ENCODE measurements around the gene AOPEP. TPM values are rescaled to one million over a fixed set of nuclear protein-coding genes. Genes with fewer than 3 reads are reported as not detected.

AOPEP gene
- total RNA-seq, 6 donors from 2014 or later: 55.4 to 410 (median 111) TPM

DNA sequence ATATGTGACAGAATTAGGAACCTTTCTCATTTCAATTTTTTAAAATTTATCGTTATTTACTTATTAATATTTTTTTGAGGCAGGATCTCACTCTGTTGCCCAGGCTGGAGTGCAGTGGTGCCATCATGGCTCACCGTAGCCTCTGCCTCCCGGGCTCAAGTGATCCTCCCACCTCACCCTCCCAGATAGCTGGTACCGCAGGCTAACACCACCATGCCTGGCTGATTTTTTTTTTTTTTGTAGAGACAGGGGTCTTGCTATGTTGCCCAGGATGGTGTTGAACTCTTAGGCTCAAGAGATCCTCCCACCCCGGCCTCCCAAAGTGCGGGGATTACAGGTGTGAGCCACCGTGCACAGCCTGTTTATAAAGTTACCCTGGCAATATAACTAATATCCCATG is 275.2 kb downstream of the AOPEP start:
- H3K27ac ChIP-seq: peak overlapping the region in 3 of 4 donors; percentile 69 to 80 (median 78)
- 93 to 95% methylated on average over 7 of the region's 7 CpGs for WGBS, 2 donors
- DNase-seq (no peak), ATAC-seq (ENCODE audit: low FRiP score in 2 of 2) (no peak)
- TF ChIP-seq EP300 (IDR thresholded peaks at IDR 0.05) (no peak), POLR2AphosphoS5 (IDR thresholded peaks at IDR 0.05) (no peak), POLR2A (IDR thresholded peaks at IDR 0.05) (no peak)
- TF ChIP-seq, protein P1, sequence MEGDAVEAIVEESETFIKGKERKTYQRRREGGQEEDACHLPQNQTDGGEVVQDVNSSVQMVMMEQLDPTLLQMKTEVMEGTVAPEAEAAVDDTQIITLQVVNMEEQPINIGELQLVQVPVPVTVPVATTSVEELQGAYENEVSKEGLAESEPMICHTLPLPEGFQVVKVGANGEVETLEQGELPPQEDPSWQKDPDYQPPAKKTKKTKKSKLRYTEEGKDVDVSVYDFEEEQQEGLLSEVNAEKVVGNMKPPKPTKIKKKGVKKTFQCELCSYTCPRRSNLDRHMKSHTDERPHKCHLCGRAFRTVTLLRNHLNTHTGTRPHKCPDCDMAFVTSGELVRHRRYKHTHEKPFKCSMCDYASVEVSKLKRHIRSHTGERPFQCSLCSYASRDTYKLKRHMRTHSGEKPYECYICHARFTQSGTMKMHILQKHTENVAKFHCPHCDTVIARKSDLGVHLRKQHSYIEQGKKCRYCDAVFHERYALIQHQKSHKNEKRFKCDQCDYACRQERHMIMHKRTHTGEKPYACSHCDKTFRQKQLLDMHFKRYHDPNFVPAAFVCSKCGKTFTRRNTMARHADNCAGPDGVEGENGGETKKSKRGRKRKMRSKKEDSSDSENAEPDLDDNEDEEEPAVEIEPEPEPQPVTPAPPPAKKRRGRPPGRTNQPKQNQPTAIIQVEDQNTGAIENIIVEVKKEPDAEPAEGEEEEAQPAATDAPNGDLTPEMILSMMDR (IDR thresholded peaks at IDR 0.05): no peak
- H3K27me3 ChIP-seq: peaks cover 0 to 3% (median 1%) of the 10 kb centered on the region in 4 donors
- no peaks in the 10 kb centered on the region for H3K36me3 ChIP-seq
- H3K4me3 ChIP-seq: no peak overlapping the region
- no peaks in the 10 kb centered on the region for H3K9me3 ChIP-seq
- H3K4me1 ChIP-seq: peaks cover 0 to 19% (median 10%) of the 10 kb centered on the region in 4 donors

DNA sequence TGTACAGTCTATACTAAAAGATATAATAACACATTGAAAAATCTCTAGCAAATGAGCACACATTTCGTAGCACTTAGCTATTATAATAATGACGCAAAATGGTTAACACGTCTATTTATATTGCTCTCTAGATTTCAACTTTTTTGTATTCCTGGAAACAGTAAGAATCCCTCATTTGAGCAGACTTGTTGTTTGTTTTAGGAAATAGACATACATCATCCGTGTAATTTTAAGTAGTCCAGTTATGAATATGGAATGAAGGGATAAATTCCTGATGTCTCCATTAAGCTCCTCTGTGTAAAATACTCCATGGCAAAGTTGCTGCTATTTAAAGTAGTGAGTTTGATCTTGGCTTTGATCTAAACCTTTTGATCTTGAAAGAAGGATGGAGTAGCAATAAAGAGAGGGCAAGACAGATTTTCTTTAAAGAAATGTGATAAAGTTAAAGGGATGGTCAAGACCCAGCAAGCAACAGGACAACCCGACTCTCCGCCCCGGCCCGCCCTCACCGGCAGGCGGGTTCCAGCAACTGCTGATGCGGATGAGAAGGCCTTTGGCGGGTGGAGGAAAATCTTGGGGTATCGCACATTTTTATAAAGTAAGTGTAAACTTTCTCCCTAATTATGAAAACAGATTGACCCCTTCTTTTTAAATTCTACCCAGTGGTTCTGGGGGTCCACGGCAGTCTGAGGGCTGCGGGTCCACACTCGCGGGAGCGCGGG is 277.4 kb downstream of the AOPEP start:
- Histone ChIP-seq H3K27ac (peak overlapping the region; percentile 96 to 99 (median 98)), H3K9me3 (no peaks in the 10 kb centered on the region), H3K27me3 (peaks cover 0 to 3% (median 1%) of the 10 kb centered on the region in 4 donors), H3K36me3 (no peaks in the 10 kb centered on the region), H3K4me1 (peaks cover 4 to 26% (median 14%) of the 10 kb centered on the region in 4 donors), H3K4me3 (peak overlapping the region; percentile 64 to 88 (median 76))
- ATAC-seq (ENCODE audit: low FRiP score in 2 of 2): peak in 1 of 2 donors; percentile 68
- peak; percentile 52 to 90 for DNase-seq
- TF ChIP-seq EP300 (IDR thresholded peaks at IDR 0.05) (no peak), POLR2AphosphoS5 (IDR thresholded peaks at IDR 0.05) (no peak), POLR2A (IDR thresholded peaks at IDR 0.05) (no peak)
- TF ChIP-seq, protein P1 (IDR thresholded peaks at IDR 0.05): peak in 2 of 6 experiments; percentile 8 to 32
- 7 to 17% methylated on average over 13 to 19 of the region's 19 CpGs for WGBS, 2 donors

DNA sequence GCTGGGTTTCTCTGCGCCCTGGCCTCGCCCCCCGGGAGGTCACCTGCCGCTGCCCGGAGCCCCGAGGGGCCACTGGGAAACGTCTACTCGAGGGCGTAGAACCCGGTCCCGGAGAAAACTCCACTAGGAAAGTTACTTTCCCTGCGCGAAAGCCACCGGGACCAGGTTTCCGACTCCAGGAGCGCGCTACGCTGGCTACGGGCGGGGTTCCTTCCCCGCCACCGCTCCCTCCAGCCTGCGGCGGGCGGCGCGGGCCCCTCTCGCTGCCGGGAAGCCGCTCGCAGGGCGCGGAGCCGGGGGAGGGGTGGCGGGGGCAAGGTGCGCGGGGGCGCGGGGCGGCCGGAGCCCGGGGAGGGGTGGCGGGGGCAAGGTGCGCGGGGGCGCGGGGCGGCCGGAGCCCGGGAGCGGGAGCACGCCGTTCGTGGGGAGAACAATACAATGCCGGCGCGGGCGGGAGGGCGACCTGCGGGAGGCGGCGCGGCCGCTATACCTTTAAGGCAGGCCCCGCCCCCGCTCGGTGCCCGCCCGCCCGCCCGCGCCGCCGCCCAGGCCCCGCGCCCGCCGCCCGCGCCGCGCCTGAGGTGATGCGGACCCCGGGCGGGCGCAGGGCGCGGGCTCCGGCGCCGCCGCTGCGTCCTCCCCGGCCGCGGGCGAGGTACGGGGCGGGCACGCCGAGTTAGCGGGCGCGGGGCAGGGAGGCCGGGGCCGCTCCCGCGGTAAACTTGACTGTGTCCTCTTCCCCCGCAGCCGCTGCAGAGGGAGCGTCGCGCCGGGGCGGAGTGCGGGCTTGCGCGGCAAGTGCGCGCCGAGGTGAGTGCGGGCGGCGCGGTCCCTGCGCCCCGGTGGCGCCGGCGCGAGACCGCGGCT is 278.1 kb downstream of the AOPEP start:
- peaks cover 4 to 27% (median 15%) of the 10 kb centered on the region in 4 donors for H3K4me1 ChIP-seq
- peak; percentile 42 to 74 for ATAC-seq (ENCODE audit: low FRiP score in 2 of 2)

DNA sequence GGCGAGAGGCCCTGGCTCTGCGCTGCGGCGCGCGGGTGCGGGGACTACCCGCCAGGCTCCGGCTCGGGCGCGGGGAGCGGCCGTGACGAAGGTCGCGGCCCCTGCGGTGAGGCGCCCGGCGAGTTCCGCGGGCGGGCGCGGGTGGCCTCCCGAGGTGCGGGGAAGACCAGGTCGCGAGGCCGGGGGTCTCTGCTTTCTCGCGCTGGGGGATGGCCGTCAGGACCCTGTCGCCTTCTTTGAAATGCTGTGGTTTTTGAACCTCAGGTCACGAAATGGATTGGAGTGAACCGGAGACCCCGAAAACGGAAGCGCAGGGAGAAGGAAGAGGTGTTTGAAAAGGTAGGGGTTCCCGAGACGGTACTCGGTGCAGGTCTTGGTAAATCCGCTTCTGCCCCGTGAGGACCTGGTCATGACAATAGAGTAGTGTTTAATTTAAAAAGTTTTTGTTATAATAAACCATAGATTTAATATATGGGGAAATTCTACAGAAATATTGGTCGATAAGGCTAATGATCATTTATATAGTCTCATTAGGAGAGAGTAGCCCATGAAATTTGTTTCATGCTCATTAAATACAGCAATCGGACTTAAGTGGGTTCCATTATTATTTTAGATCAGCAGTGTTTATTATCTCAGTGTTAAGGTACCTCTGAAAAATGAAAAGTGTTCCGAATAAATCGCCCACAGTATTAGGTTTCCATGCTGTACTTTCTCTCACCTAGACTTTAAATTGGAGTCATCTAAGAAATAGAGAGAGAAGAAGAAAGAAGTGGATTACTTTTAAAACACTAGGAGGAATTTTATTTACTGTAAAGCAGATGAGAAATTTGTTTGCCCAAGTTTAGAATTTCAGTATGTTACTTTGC is 279.0 kb downstream of the AOPEP start:
- ATAC-seq (ENCODE audit: low FRiP score in 2 of 2) (peak in 1 of 2 donors; percentile 27), DNase-seq (no peak)
- TF ChIP-seq POLR2A (IDR thresholded peaks at IDR 0.05): no peak
- TF ChIP-seq, protein P1 (IDR thresholded peaks at IDR 0.05): peak in 1 of 6 experiments; percentile 38
- no peak for TF ChIP-seq POLR2AphosphoS5 (IDR thresholded peaks at IDR 0.05)
- Histone ChIP-seq H3K36me3 (no peaks in the 10 kb centered on the region), H3K4me3 (peak overlapping the region; percentile 36 to 88 (median 72)), H3K27me3 (peaks cover 0 to 3% (median 1%) of the 10 kb centered on the region in 4 donors), H3K27ac (peak overlapping the region; percentile 96 to 99 (median 98)), H3K9me3 (no peaks in the 10 kb centered on the region), H3K4me1 (peaks cover 4 to 27% (median 15%) of the 10 kb centered on the region in 4 donors)
- 6 to 13% methylated on average over 19 to 26 of the region's 49 CpGs for WGBS, 2 donors

More for the DNA sequence above, 278.1 kb downstream of the AOPEP start:
- peak overlapping the region; percentile 64 to 88 (median 76) for H3K4me3 ChIP-seq
- peak; percentile 60 to 91 for DNase-seq
- TF ChIP-seq, protein P1 (IDR thresholded peaks at IDR 0.05): peak in 1 of 6 experiments; percentile 8
- TF ChIP-seq POLR2A (IDR thresholded peaks at IDR 0.05): peak in 2 of 4 donors; percentile 36 to 62
- TF ChIP-seq EP300 (IDR thresholded peaks at IDR 0.05): no peak
- peak overlapping the region; percentile 96 to 99 (median 98) for H3K27ac ChIP-seq
- H3K9me3 ChIP-seq: no peaks in the 10 kb centered on the region
- H3K27me3 ChIP-seq: peaks cover 0 to 3% (median 1%) of the 10 kb centered on the region in 4 donors
- no peaks in the 10 kb centered on the region for H3K36me3 ChIP-seq
- 1% methylated on average over 22 of the region's 133 CpGs; no CpG with 5 or more reads in 1 of the 2 donors for WGBS, 2 donors

Data from upper lobe of left lung (tissue), 6 donors.